K562 (cell line): ENCODE measurements around the gene OR7A17. TPM values are rescaled to one million over a fixed set of nuclear protein-coding genes. Genes with fewer than 3 reads are reported as not detected.

Experiments
- ATAC-seq: fragments of 200-7000 bp; cut with Tn5 transposase; 3 replicates; pipeline ENCODE4 v1.9.1; 2020; ENCODE audit warnings: moderate library complexity
- BruUV-seq: library from RNA; stranded (reverse); fragments of 400-500 nt; replicated peaks from 2 replicates; lab custom pipeline; 2021; lab: Mats Ljungman, UMichigan
- CTCF ChIA-PET: fragments of 300-600 bp; formaldehyde crosslinking; extraction: SDS; loops from one replicate; lab custom pipeline; 2021; ENCODE audit warnings: low intra/inter-chr PET ratio; lab: Yijun Ruan, JAX
- POLR2A ChIA-PET: fragments of 300-600, 350-650 bp; sonication (Branson Sonifier 250); formaldehyde crosslinking; extraction: SDS; loops from one replicate; lab custom pipeline; 2021; ENCODE audit warnings: antibody characterized with exemption, inconsistent platforms; lab: Yijun Ruan, JAX
- DNase-seq, 4 experiments: peaks; one replicate each; pipeline versions ENCODE4 v3.0.0 to v3.0.0-alpha.2; 2011 to 2018; ENCODE audit warnings: low spot score in 3 of 4, mixed read lengths in 3 of 4; ENCODE audit errors: extremely low read depth in 1 of 4
- FAIRE-seq: peaks from 2 replicates; lab custom pipeline; 2011; peaks lifted over from hg19 to GRCh38; lab: Jason Lieb, UNC
- H2AFZ ChIP-seq: 2 replicates; pipeline ENCODE4 v1.6.0; 2011; ENCODE audit warnings: low read depth, low read length, control low read depth, inconsistent platforms
- H3K27ac ChIP-seq: fragments of 200-600 bp; 3 replicates; pipeline ENCODE4 v1.8.0; 2011; ENCODE audit warnings: low read depth, mild to moderate bottlenecking, control low read depth, inconsistent platforms, low read length, moderate library complexity, mixed read lengths; ENCODE audit errors: extremely low read depth
- H3K27me3 ChIP-seq, 2 experiments: fragments of 300-600 bp in 1 of 2; 2 replicates in 1 of 2; 3 replicates in 1 of 2; pipeline versions ENCODE4 v1.6.0 to v1.8.0; 2011; ENCODE audit warnings: inconsistent platforms in 2 of 2, low read length in 2 of 2, mild to moderate bottlenecking in 1 of 2, mixed read lengths in 1 of 2, moderate library complexity in 1 of 2; ENCODE audit not compliant: control insufficient read depth in 2 of 2, insufficient read depth in 2 of 2
- H3K36me3 ChIP-seq: fragments of 300-600 bp; 3 replicates; pipeline ENCODE4 v1.8.0; 2011; ENCODE audit warnings: mild to moderate bottlenecking, low read length, inconsistent platforms; ENCODE audit not compliant: control insufficient read depth, insufficient read depth
- H3K4me1 ChIP-seq, 2 experiments: fragments of 200-600 bp in 1 of 2; replicated peaks in 1 of 2; 2 replicates in 1 of 2; 3 replicates in 1 of 2; pipeline versions ENCODE4 v1.5.1 to v1.8.0; 2011; ENCODE audit warnings: inconsistent platforms in 2 of 2, low read length in 2 of 2, mild to moderate bottlenecking in 1 of 2, mixed read lengths in 1 of 2, moderate library complexity in 1 of 2; ENCODE audit not compliant: control insufficient read depth in 2 of 2, insufficient read depth in 2 of 2
- H3K4me2 ChIP-seq: 2 replicates; pipeline ENCODE4 v1.6.1; 2011; ENCODE audit warnings: low read length, control low read depth, inconsistent platforms, mixed read lengths; ENCODE audit not compliant: insufficient read depth
- H3K4me3 ChIP-seq: fragments of 200-600 bp; sonication (generic), shearing (Covaris generic); 2 replicates; pipeline ENCODE4 v1.5.1; 2016; ENCODE audit warnings: control low read depth, inconsistent platforms
- H3K79me2 ChIP-seq: fragments of 200-600 bp; 3 replicates; pipeline ENCODE4 v1.8.0; 2011; ENCODE audit warnings: low read length, inconsistent platforms; ENCODE audit not compliant: control insufficient read depth, insufficient read depth
- H3K9ac ChIP-seq, 2 experiments: 2 replicates each; pipeline versions ENCODE4 v1.6.0 to v1.6.1; 2011; ENCODE audit warnings: low read depth in 2 of 2, low read length in 2 of 2, control low read depth in 1 of 2, inconsistent platforms in 1 of 2, mild to moderate bottlenecking in 1 of 2, mixed read lengths in 1 of 2; ENCODE audit not compliant: insufficient read depth in 1 of 2
- H3K9me1 ChIP-seq: one replicate; pipeline ENCODE4 v1.6.0; 2011; ENCODE audit warnings: inconsistent platforms, mild to moderate bottlenecking, low read length, moderate library complexity; ENCODE audit not compliant: control insufficient read depth, insufficient read depth
- H3K9me3 ChIP-seq: replicated peaks from 2 replicates; pipeline ENCODE4 v1.5.1; 2011; ENCODE audit warnings: low read depth, low read length, inconsistent platforms; ENCODE audit not compliant: control insufficient read depth, insufficient read depth
- H4K20me1 ChIP-seq: replicated peaks from 2 replicates; pipeline ENCODE4 v1.6.1; 2011; ENCODE audit warnings: low read length, inconsistent platforms, mixed read lengths; ENCODE audit not compliant: control insufficient read depth, insufficient read depth
- CREB3L1 ChIP-seq: fragments of 450-650 bp; IDR thresholded peaks from 2 replicates; pipeline ENCODE4 v1.6.1; 2014; ENCODE audit warnings: low read depth, mild to moderate bottlenecking, moderate library complexity, borderline replicate concordance
- DNMT1 ChIP-seq: fragments of 450-650 bp; IDR thresholded peaks from 2 replicates; pipeline ENCODE4 v1.6.1; 2016; ENCODE audit warnings: antibody characterized with exemption, mild to moderate bottlenecking
- FOXK2 ChIP-seq, 2 experiments: fragments of 450-650 bp; IDR thresholded peaks in 1 of 2; conservative IDR thresholded peaks in 1 of 2; 2 replicates each; pipeline ENCODE4 v1.6.1; 2016; ENCODE audit warnings: low read depth in 2 of 2, mild to moderate bottlenecking in 1 of 2
- GATA2 ChIP-seq: sonication (generic); formaldehyde crosslinking; IDR thresholded peaks from 2 replicates; pipeline ENCODE4 v1.4.0; 2020; ENCODE audit warnings: mild to moderate bottlenecking, missing genetic modification reagents
- HDAC1 ChIP-seq, 2 experiments: fragments of 450-650 bp; IDR thresholded peaks; 2 replicates each; pipeline ENCODE4 v1.6.1; 2016 to 2017; ENCODE audit warnings: inconsistent platforms in 1 of 2, mild to moderate bottlenecking in 1 of 2, moderate library complexity in 1 of 2
- NR3C1 ChIP-seq: sonication (generic); formaldehyde crosslinking; IDR thresholded peaks from 2 replicates; pipeline ENCODE4 v1.8.1; 2022; ENCODE audit warnings: missing genetic modification reagents
- POLR2H ChIP-seq: IDR thresholded peaks from 2 replicates; pipeline ENCODE4 v1.6.1; 2016; ENCODE audit warnings: missing genetic modification characterization, low read depth, mild to moderate bottlenecking, control low read depth, missing compliant biosample characterization, moderate library complexity
- SAFB2 ChIP-seq: fragments of 200-400 bp; formaldehyde crosslinking; IDR thresholded peaks from 2 replicates; pipeline ENCODE4 v1.6.1; 2018; ENCODE audit warnings: borderline replicate concordance, low read length, low read depth, moderate library complexity; ENCODE audit not compliant: severe bottlenecking
- SNRNP70 ChIP-seq: fragments of 200-400 bp; formaldehyde crosslinking; optimal IDR thresholded peaks from 2 replicates; pipeline ENCODE3; 2017; ENCODE audit warnings: low read depth, low read length
- THRB ChIP-seq: fragments of 450-650 bp; formaldehyde crosslinking; conservative IDR thresholded peaks from 2 replicates; pipeline ENCODE4 v1.4.0; 2022; ENCODE audit warnings: mild to moderate bottlenecking, missing genetic modification characterization
- TRIM28 ChIP-seq: fragments of 450-650 bp; IDR thresholded peaks from 2 replicates; pipeline ENCODE4 v1.6.1; 2017
- TSC22D4 ChIP-seq: fragments of 450-650 bp; IDR thresholded peaks from 2 replicates; pipeline ENCODE4 v1.6.1; 2016; ENCODE audit warnings: missing genetic modification characterization, missing biosample characterization, control low read depth
- ZKSCAN1 ChIP-seq: fragments of 150-350 bp; IDR thresholded peaks from 2 replicates; pipeline ENCODE4 v1.6.1; 2016; ENCODE audit warnings: low read depth, low read length
- ZNF75A ChIP-seq: fragments of 450-650 bp; formaldehyde crosslinking; IDR thresholded peaks from 2 replicates; pipeline ENCODE4 v1.4.0; 2020; ENCODE audit warnings: mild to moderate bottlenecking
- WGBS: fragments of 100-300 bp; shearing (Covaris generic); methylation state at CpG from one replicate; pipeline ENCODE4 v1.1.6; 2016; ENCODE audit warnings: low coverage, mixed read lengths; ENCODE audit not compliant: insufficient coverage; ENCODE audit errors: missing lambda C conversion rate; 5-methylcytosine and 5-hydroxymethylcytosine counted together
- in situ Hi-C: fragments of 300-500 bp; cut with MboI; formaldehyde crosslinking; loops from 4 replicates; pipeline ENCODE4 v1.15.0; 2018; ENCODE audit warnings: inconsistent platforms, mixed read lengths
- intact Hi-C: fragments of 100-400 bp; cut with micrococcal nuclease; formaldehyde crosslinking; loops from 2 replicates; pipeline ENCODE4 v1.14.2; 2022
- polyA plus RNA-seq, 8 experiments: library from polyadenylated mRNA; depleted of rRNA in 4 of 8; stranded (reverse) in 5 of 8; unstranded in 3 of 8; fragments of >200 nt; fragmentation: Nextera tagmentation in 2 of 8; fragmentation: Illumina TruSeq in 1 of 8; extraction: Ambion mirVana in 2 of 8; extraction: Trizol in 1 of 8; gene quantifications; 2 replicates each; pipeline versions ENCODE4 v1.2.1 to v1.2.3, GENCODE V29; 2011 to 2014; ENCODE audit warnings: inconsistent platforms in 1 of 8, missing spikeins in 1 of 8
- total RNA-seq, 7 experiments: library from RNA; depleted of rRNA in 6 of 7; stranded (reverse); fragments of >200 nt in 6 of 7; fragmentation: Illumina TruSeq in 2 of 7; extraction: Trizol in 2 of 7; gene quantifications; 2 replicates each; pipeline versions ENCODE4 v1.2.1 to v1.2.3, GENCODE V29; 2011 to 2021; ENCODE audit warnings: low replicate concordance in 1 of 7
- TF ChIP-seq, protein P1 (sequence below): fragments of 250-450 bp; sonication (Bioruptor Pico); IDR thresholded peaks from 2 replicates; pipeline ENCODE4 v1.4.0; 2020

OR7A17 gene
- total and polyA plus RNA-seq, 9 of the 15 experiments (the other 6 are each of a cell fraction or from before 2014, with no cell fraction given): not detected

DNA sequence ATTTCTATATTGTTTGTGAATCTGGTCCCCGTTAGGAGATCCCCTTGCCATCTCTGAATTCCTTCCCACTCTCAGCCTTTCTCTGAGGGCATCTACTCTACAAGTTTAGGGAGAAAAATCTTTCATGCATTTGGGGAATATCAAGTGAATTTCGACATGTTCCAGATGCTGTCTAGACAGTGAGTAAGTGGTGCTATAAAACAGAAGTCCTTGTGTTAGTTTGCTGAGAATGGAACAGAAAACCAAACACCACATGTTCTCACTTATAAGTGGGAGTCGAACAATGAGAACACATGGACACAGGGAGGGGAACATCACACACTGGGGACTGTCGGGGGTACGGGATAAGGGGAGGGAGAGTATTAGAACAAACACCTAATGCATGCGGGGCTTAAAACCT is 42.4 kb downstream of the OR7A17 start:
- DNase-seq (no peak), FAIRE-seq (no peak), ATAC-seq (no peak)
- Histone ChIP-seq H3K4me2 (no peak overlapping the region), H3K9me3 (no peaks in the 10 kb centered on the region; the same call in 1 of the 2 replicates), H3K9me1 (no peaks in the 10 kb centered on the region), H4K20me1 (no peaks in the 10 kb centered on the region), H3K36me3 (no peaks in the 10 kb centered on the region), H3K4me1 (no peaks in the 10 kb centered on the region), H2AFZ (no peak overlapping the region), H3K4me3 (no peak overlapping the region), H3K27me3 (peaks cover 13 to 25% of the 10 kb centered on the region in 2 experiments), H3K9ac (no peak overlapping the region), H3K27ac (no peak overlapping the region), H3K79me2 (no peaks in the 10 kb centered on the region)
- intact Hi-C loops (no loop called here), in situ Hi-C loops (no loop called here)
- ChIA-PET POLR2A (interaction anchor here (0.8 kb wide), 1 partner anchor 11 kb away, joined by 4 read pairs; no protein-coding TSS in a partner anchor), CTCF (no interaction called here)
- WGBS: 0% methylated on average over 6 of the region's 6 CpGs
- BruUV-seq: no TSS peak
- no peak for TF ChIP-seq HDAC1 (IDR thresholded peaks at IDR 0.05)
- no peak for TF ChIP-seq CREB3L1
- no peak for TF ChIP-seq POLR2H (tag)
- no peak for TF ChIP-seq ZKSCAN1
- no peak for TF ChIP-seq THRB (CRISPR knock-in tag)
- TF ChIP-seq NR3C1 (CRISPR knock-in tag): no peak
- TF ChIP-seq TSC22D4 (tag): no peak
- TF ChIP-seq SAFB2: no peak
- no peak for TF ChIP-seq SNRNP70
- no peak for TF ChIP-seq GATA2 (CRISPR knock-in tag)
- TF ChIP-seq, protein P1, sequence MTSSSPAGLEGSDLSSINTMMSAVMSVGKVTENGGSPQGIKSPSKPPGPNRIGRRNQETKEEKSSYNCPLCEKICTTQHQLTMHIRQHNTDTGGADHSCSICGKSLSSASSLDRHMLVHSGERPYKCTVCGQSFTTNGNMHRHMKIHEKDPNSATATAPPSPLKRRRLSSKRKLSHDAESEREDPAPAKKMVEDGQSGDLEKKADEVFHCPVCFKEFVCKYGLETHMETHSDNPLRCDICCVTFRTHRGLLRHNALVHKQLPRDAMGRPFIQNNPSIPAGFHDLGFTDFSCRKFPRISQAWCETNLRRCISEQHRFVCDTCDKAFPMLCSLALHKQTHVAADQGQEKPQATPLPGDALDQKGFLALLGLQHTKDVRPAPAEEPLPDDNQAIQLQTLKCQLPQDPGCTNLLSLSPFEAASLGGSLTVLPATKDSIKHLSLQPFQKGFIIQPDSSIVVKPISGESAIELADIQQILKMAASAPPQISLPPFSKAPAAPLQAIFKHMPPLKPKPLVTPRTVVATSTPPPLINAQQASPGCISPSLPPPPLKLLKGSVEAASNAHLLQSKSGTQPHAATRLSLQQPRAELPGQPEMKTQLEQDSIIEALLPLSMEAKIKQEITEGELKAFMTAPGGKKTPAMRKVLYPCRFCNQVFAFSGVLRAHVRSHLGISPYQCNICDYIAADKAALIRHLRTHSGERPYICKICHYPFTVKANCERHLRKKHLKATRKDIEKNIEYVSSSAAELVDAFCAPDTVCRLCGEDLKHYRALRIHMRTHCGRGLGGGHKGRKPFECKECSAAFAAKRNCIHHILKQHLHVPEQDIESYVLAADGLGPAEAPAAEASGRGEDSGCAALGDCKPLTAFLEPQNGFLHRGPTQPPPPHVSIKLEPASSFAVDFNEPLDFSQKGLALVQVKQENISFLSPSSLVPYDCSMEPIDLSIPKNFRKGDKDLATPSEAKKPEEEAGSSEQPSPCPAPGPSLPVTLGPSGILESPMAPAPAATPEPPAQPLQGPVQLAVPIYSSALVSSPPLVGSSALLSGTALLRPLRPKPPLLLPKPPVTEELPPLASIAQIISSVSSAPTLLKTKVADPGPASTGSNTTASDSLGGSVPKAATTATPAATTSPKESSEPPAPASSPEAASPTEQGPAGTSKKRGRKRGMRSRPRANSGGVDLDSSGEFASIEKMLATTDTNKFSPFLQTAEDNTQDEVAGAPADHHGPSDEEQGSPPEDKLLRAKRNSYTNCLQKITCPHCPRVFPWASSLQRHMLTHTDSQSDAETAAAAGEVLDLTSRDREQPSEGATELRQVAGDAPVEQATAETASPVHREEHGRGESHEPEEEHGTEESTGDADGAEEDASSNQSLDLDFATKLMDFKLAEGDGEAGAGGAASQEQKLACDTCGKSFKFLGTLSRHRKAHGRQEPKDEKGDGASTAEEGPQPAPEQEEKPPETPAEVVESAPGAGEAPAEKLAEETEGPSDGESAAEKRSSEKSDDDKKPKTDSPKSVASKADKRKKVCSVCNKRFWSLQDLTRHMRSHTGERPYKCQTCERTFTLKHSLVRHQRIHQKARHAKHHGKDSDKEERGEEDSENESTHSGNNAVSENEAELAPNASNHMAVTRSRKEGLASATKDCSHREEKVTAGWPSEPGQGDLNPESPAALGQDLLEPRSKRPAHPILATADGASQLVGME (CRISPR knock-in tag): no peak
- TF ChIP-seq DNMT1: no peak
- TF ChIP-seq FOXK2 (conservative IDR thresholded peaks at IDR 0.05 in 1 of 2, IDR thresholded peaks at IDR 0.05 in 1 of 2; ENCODE audit: low read depth in 2 of 2): no peak
- TF ChIP-seq TRIM28: no peak
- TF ChIP-seq ZNF75A (CRISPR knock-in tag): no peak
